Measurements from ENCODE around the gene FBXL20. TPM values are rescaled to one million over a fixed set of nuclear protein-coding genes. Genes with fewer than 3 reads are reported as not detected.

FBXL20 gene
- total and polyA plus RNA-seq, 9 of the 15 experiments (the other 6 are each of a cell fraction or from before 2014, with no cell fraction given), result 1.8 to 15.1 (median 5.6) TPM

GRCh38 chr17:39402244-39402889, 941 bp upstream of the FBXL20 start (continued):
- no peak for TF ChIP-seq ZNF133 (CRISPR knock-in tag; IDR thresholded peaks at IDR 0.05)
- TF ChIP-seq VEZF1 (CRISPR knock-in tag; IDR thresholded peaks at IDR 0.05), result peak; percentile 43
- TF ChIP-seq SIN3A (IDR thresholded peaks at IDR 0.05; ENCODE audit: borderline replicate concordance in 2 of 2, control insufficient read depth in 1 of 2, low read depth in 2 of 2, low read length in 2 of 2), result peak; percentile 95 to 99
- peak; percentile 68 for TF ChIP-seq HMGN3 (IDR thresholded peaks at IDR 0.05; ENCODE audit: borderline replicate concordance, extremely low read depth, insufficient read length, low read depth, low read length)
- peak; percentile 39; the same call in 1 of the 2 replicates for TF ChIP-seq RB1 (IDR thresholded peaks at IDR 0.05; ENCODE audit: low read depth)
- peak; percentile 81; the same call in 1 of the 2 replicates for TF ChIP-seq ATF7 (IDR thresholded peaks at IDR 0.05)
- TF ChIP-seq FOS (IDR thresholded peaks at IDR 0.05; ENCODE audit: extremely low read depth, insufficient read length), result peak; percentile 82
- peak; percentile 76 for TF ChIP-seq MAX (CRISPR knock-in tag; IDR thresholded peaks at IDR 0.05)
- TF ChIP-seq, protein P1, sequence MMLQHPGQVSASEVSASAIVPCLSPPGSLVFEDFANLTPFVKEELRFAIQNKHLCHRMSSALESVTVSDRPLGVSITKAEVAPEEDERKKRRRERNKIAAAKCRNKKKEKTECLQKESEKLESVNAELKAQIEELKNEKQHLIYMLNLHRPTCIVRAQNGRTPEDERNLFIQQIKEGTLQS (IDR thresholded peaks at IDR 0.05), result peak; percentile 62
- TF ChIP-seq, protein P1 (CRISPR knock-in tag; conservative IDR thresholded peaks at IDR 0.05), result no peak
- TF ChIP-seq, protein P2, sequence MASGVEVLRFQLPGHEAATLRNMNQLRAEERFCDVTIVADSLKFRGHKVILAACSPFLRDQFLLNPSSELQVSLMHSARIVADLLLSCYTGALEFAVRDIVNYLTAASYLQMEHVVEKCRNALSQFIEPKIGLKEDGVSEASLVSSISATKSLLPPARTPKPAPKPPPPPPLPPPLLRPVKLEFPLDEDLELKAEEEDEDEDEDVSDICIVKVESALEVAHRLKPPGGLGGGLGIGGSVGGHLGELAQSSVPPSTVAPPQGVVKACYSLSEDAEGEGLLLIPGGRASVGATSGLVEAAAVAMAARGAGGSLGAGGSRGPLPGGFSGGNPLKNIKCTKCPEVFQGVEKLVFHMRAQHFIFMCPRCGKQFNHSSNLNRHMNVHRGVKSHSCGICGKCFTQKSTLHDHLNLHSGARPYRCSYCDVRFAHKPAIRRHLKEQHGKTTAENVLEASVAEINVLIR (CRISPR knock-in tag; IDR thresholded peaks at IDR 0.05), result peak; percentile 86
- peak; percentile 55 for TF ChIP-seq NEUROD1 (IDR thresholded peaks at IDR 0.05; ENCODE audit: borderline replicate concordance, low read depth, low read length, partially characterized antibody)
- TF ChIP-seq ZKSCAN3 (CRISPR knock-in tag; IDR thresholded peaks at IDR 0.05), result no peak
- no peak for TF ChIP-seq HNRNPUL1 (IDR thresholded peaks at IDR 0.05; ENCODE audit: low read length)
- no peak for TF ChIP-seq ZNF217 (CRISPR knock-in tag; IDR thresholded peaks at IDR 0.05)
- peak; percentile 54; the same call in 1 of the 2 replicates for TF ChIP-seq KHSRP (IDR thresholded peaks at IDR 0.05)
- peak; percentile 98 for TF ChIP-seq CREM (IDR thresholded peaks at IDR 0.05; ENCODE audit: low read depth)
- peak; percentile 69 for TF ChIP-seq L3MBTL2 (IDR thresholded peaks at IDR 0.05)
- TF ChIP-seq HDAC1 (IDR thresholded peaks at IDR 0.05), result peak in 1 of 2 experiments; percentile 85; a peak in 2 of 4 replicates
- TF ChIP-seq, protein P3, sequence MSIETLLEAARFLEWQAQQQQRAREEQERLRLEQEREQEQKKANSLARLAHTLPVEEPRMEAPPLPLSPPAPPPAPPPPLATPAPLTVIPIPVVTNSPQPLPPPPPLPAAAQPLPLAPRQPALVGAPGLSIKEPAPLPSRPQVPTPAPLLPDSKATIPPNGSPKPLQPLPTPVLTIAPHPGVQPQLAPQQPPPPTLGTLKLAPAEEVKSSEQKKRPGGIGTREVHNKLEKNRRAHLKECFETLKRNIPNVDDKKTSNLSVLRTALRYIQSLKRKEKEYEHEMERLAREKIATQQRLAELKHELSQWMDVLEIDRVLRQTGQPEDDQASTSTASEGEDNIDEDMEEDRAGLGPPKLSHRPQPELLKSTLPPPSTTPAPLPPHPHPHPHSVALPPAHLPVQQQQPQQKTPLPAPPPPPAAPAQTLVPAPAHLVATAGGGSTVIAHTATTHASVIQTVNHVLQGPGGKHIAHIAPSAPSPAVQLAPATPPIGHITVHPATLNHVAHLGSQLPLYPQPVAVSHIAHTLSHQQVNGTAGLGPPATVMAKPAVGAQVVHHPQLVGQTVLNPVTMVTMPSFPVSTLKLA (conservative IDR thresholded peaks at IDR 0.05), result peak; percentile 100
